Posterior cingulate gyrus (tissue), 11 donors: ENCODE results near the gene IDE.
"Not testable (repeated sequence)": the region's sequence is repeated elsewhere in the genome, so short reads cannot be mapped to it uniquely, and the experiment has no call there.

Experiments used
- DNase-seq, 10 donors: peaks; one replicate each; pipeline versions ENCODE4 v3.0.0 to v3.0.0-alpha.2; 2020 to 2021; ENCODE audit warnings: mixed read lengths in 3 of 10
- intact Hi-C: fragments of 100-400 bp; cut with DNase I; formaldehyde crosslinking; loops from one replicate; pipeline ENCODE4 v1.15.1; 2023

Gene IDE

GRCh38 chr10:92505044-92505443 lies 68.8 kb downstream of the IDE start:
- intact Hi-C loops = no loop called here
- no peak for DNase-seq

DNA sequence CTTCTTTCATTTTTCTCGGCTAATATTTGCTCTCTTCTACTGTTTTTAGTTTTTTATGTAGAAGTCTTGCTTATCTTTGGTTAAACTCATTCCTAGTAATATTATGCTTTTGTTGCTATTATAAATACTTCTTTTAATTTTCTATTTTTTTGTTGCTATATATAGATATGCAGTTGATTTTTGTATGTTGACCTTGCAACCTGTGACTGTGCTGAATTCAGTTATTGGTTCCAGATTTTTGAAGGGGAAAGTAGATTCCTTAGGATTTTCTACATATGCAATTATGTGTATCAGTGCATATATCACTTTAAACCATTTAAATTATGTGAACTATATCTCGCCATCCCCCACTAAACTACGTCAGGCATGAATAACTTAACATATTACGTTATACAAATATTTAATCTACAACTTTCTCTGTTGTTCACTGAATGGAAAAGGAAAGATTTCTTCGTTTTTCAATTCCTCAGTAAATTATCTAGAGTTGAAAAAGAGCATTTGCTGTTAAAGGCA lies 71.5 kb downstream of the IDE start:
- intact Hi-C loops = no loop called here
- no peak for DNase-seq

DNA sequence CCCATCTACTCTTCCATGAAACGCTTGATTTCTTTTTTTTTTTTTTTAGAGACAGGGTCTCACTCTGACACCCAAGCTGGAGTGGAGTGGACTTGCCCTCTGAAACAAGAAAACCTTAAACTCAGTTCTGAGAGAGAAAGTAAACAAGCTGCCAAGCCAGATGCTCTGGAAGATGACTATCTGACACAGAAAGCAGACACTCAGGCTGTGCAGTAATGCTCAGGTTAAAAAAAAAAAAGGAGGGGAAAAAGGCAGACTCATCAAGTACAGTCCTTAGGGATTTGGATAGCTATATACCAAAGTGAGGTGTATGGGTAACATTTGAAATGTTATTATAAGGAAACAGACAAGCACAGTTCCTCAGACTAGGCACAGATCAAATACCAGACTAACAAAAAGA lies 80.5 kb downstream of the IDE start:
- intact Hi-C loops = no loop called here

GRCh38 chr10:92492748-92493240 lies 81.1 kb downstream of the IDE start:
- intact Hi-C loops = no loop called here
- no peak for DNase-seq

More for the DNA sequence above, 80.5 kb downstream of the IDE start:
- no peak for DNase-seq

GRCh38 chr10:92490387-92490786 lies 83.5 kb downstream of the IDE start:
- intact Hi-C loops = no loop called here
- DNase-seq = no peak

DNA sequence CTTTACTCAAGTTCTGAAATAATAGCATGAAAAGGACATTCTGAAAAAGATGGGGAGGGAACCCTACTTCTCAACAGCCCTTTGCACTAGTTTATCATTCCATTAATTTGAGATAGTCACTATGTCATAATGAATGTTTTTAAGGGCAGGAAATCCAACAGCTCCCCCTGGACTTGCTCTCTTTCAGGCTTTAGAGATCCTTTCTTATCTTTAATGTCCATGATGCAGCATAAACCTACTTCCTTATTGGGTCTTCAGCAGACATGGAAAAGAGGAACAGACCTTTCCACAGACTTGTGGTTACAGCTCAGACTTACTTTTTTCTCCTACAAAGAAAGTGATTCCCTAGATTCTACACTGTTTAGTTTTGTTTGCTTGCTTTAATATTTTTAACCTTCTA lies 87.3 kb downstream of the IDE start:
- intact Hi-C loops = no loop called here

DNA sequence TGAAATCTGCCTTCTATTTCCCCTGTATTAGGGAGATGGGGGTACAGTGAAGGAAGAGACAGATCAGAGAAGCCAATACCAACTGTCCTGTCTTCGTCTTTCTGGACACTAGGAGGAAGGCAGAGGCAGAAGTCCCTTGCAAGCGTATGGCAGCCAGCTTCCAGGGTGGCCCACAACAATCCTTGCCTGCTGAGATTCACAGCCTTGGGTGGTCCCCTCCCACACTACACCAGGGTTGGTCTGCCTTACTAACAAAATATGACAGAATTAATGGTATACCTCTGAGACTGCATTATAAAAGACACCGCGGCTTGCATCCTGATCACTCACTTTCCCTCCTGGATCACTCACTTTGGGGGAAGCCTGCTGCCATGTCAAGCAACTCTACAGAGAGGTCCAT lies 90.4 kb downstream of the IDE start:
- DNase-seq = no peak

More for the DNA sequence above, 87.3 kb downstream of the IDE start:
- DNase-seq = no peak

GRCh38 chr10:92480413-92480812 lies 93.5 kb downstream of the IDE start:
- intact Hi-C loops = no loop called here
- DNase-seq = no peak

More for the DNA sequence above, 90.4 kb downstream of the IDE start:
- intact Hi-C loops = no loop called here

DNA sequence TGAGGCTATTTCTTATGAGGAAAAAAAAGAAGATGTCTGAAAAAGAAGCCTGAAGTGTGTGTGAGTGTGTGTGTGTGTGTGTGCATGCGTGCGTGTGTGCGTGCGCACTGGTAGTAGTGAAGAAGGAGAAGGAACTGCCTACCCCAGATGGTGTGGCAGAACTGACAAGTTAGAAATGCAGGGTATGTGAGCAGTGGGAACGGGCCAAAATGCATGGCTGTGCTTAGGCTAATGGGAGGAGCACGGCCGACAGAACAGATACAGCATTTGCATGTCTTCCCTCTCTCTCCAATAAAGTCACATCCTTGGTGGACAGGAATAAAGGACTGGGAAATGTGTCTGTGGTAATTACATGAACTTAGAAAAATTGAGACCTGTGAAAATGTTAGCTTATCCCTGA lies 94.3 kb downstream of the IDE start:
- intact Hi-C loops = no loop called here
- no peak for DNase-seq

GRCh38 chr10:92478536-92478935 lies 95.4 kb downstream of the IDE start:
- DNase-seq = no peak
- intact Hi-C loops = no loop called here

DNA sequence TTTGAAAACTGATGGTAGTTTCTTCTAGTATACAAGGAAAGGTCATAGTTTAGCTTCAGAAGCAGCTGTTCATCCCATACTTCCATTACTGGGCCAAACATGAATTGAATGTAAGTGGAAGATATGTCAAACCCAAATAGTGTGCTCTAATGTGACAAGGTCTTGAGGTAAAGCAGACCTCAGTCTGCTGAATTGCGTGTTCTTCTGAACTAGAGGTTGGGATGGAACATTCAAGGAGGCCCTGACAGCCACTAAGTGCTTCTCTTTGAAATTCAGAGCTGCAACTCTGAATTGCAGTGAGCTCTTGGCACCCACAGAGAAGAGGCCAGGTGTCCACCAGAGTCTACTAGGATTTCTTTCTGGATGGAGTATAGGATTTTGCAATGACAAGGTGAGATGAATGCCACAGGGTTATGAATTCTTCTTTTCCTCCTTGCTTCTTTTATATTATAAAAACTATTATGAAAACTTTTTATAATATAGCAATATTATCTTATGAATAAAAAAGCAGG lies 98.5 kb downstream of the IDE start:
- intact Hi-C loops = no loop called here
- DNase-seq = no peak

- intact Hi-C loops = no loop called here
- no peak for DNase-seq
Measured at GRCh38 chr10:92470026-92470425, 103.9 kb downstream of the IDE start.

DNA sequence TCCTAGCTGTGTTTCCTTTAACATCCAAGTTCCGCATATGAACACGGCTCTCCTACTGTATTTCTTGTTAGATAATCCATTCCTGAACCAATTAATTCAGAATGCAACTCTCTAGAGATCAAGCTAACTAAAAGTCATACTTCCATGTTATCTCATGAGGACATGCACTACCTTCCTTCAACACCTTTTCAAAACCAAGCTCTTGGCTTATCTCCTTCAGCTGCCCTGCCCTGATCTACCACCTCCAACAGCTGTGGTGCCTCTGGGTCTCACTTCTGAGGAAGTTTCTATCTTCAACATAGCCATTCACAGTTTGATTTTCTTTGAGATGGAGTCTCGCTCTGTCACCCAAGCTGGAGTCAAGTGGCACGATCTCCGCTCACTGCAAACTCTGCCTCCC lies 109.5 kb downstream of the IDE start:
- DNase-seq = no peak
- intact Hi-C loops = no loop called here

- DNase-seq = no peak
Measured at GRCh38 chr10:92463582-92463981, 110.3 kb downstream of the IDE start.

GRCh38 chr10:92454955-92455354 lies 118.9 kb downstream of the IDE start:
- DNase-seq, intact Hi-C loops: not testable (repeated sequence)

More at GRCh38 chr10:92463582-92463981, 110.3 kb downstream of the IDE start:
- intact Hi-C loops = no loop called here

DNA sequence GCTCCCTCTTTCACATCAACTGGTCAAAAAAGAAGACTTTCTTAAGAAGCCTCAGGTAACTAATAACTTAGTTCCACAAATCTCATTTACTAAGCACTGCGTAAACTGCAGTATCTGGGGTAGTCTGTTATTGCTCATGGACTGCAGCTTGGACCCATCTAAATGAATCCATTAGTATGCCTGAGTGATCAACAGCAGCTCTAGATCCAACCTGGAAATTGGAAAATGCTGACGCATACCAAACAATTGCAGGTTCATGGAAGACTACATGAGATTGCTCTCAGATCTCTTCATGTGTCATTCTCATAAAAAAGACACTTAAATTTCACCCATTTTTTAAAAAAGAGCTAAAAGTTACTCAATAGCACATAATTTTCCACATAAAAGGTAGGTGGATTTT lies 121.6 kb downstream of the IDE start:
- DNase-seq = no peak
- intact Hi-C loops = no loop called here

DNA sequence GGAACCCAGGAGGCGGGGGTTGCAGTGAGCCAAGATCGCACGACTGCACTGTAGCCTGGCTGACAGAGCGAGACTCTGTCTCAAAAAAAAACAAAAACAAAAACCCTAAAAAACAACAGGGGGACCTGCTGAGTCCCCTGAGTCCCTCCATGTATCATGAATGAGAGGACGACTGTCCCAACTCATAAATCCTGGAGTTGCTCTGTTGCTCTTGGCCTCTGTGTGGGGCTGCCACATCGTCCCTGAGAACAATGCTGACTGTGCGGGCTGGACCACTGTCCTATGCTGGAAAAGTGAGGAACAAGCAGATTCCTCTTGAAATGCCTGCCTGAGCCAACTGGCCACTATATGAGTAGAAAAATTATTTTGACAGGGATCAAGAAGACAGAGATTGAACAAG lies 122.5 kb downstream of the IDE start:
- intact Hi-C loops = no loop called here
- no peak for DNase-seq

DNA sequence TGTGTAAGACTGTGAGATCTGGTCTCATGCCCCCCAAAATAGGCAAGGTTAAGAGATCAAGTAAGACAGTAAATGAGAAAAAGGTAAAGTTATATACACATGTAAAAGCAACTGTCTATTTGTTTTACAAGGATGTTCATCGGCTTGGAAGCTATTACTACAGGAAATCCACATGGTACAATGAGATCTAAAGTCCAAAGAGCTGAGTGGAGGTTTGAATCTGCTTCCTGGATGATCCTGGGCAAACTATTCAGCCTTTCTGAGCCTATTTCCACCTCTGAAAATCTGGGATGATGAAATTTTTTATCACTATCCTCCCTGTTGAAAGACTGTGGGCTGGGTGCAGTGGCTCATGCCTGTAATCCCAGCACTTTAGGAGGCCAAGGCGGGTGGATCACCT lies 123.0 kb downstream of the IDE start:
- intact Hi-C loops = no loop called here
- DNase-seq = no peak

DNA sequence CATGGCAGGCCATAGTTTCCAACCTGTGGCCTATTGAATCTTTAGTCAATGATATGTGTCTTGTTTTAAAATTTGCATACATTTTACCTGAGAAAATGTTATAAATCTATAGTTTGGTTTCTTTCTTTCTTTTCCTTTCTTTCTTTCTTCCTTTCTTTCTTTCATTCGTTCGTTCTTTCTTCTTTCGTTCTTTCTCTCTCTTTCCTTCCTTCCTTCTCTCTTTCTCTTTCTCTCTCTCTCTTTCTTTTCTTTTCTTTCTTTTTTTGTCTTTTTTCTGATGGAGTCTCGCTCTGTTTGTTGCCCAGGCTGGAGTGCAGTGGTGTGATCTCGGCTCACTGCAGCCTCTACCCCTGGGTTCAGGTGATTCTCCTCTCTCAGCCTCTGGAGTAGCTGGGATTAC lies 133.3 kb downstream of the IDE start:
- DNase-seq = no peak
- intact Hi-C loops = no loop called here

GRCh38 chr10:92438220-92438619 lies 135.7 kb downstream of the IDE start:
- intact Hi-C loops = no loop called here
- no peak for DNase-seq

DNA sequence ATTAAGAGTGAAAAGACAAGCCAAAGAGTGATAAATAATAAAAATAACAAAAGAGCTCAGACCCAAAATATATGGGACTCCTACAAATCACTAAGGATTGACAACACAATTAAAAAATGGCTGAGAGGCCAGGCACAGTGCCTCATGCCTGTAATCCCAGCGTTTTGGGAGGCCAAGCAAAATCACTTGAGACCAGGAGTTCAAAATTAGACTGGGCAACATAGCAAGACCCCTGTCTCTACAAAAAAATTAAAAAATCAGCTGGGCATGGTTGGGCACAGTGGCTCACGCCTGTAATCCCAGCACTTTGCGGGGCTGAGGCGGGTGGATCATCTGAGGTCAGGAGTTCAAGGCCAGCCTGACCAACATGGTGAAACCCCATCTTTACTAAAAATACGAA lies 137.3 kb downstream of the IDE start:
- no peak for DNase-seq
- intact Hi-C loops = no loop called here

- DNase-seq, intact Hi-C loops: not testable (repeated sequence)
Measured at GRCh38 chr10:92436065-92436464, 137.8 kb downstream of the IDE start.

GRCh38 chr10:92434385-92434784 lies 139.5 kb downstream of the IDE start:
- intact Hi-C loops = no loop called here
- no peak for DNase-seq
